H9 (cell line): ENCODE data around the gene PCYT1A. TPM values are rescaled to one million over a fixed set of nuclear protein-coding genes. Genes with fewer than 3 reads are reported as not detected.

ENCODE experiments used
- DNase-seq: peaks from one replicate; pipeline ENCODE4 v3.0.0-alpha.2; 2017
- H2AFZ ChIP-seq: one replicate; pipeline ENCODE4 v1.6.1; 2013; ENCODE audit warnings: mild to moderate bottlenecking, low read length, control low read depth, moderate library complexity
- H2AK5ac ChIP-seq: 2 replicates; pipeline ENCODE4 v1.6.1; 2013; ENCODE audit warnings: low read length, control low read depth, mixed read lengths; ENCODE audit not compliant: insufficient read length
- H2BK120ac ChIP-seq: one replicate; pipeline ENCODE4 v1.6.1; 2013; ENCODE audit warnings: low read depth, mild to moderate bottlenecking, low read length, control low read depth, inconsistent platforms; ENCODE audit not compliant: poor library complexity, severe bottlenecking
- H2BK12ac ChIP-seq: 2 replicates; pipeline ENCODE4 v1.6.1; 2013; ENCODE audit warnings: low read length, control low read depth, mixed read lengths, low read depth; ENCODE audit not compliant: insufficient read length
- H2BK15ac ChIP-seq: 2 replicates; pipeline ENCODE4 v1.6.1; 2013; ENCODE audit warnings: low read depth, low read length, control low read depth
- H2BK20ac ChIP-seq: one replicate; pipeline ENCODE4 v1.6.1; 2013; ENCODE audit warnings: low read depth, mild to moderate bottlenecking, low read length, control low read depth, inconsistent platforms; ENCODE audit not compliant: poor library complexity, severe bottlenecking
- H2BK5ac ChIP-seq: 2 replicates; pipeline ENCODE4 v1.6.1; 2013; ENCODE audit warnings: low read length, control low read depth, mixed read lengths; ENCODE audit not compliant: insufficient read length
- H3K14ac ChIP-seq: 2 replicates; pipeline ENCODE4 v1.6.1; 2013; ENCODE audit warnings: low read length, control low read depth; ENCODE audit not compliant: insufficient read depth
- H3K18ac ChIP-seq: 2 replicates; pipeline ENCODE4 v1.6.1; 2013; ENCODE audit warnings: low read depth, mild to moderate bottlenecking, mixed read lengths, low read length, control low read depth; ENCODE audit not compliant: insufficient read length
- H3K23ac ChIP-seq: 2 replicates; pipeline ENCODE4 v1.6.1; 2013; ENCODE audit warnings: low read length, control low read depth, mixed read lengths, low read depth; ENCODE audit not compliant: insufficient read length
- H3K23me2 ChIP-seq: 2 replicates; pipeline ENCODE4 v1.6.1; 2013; ENCODE audit warnings: low read depth, mild to moderate bottlenecking, mixed read lengths, low read length, control low read depth; ENCODE audit not compliant: insufficient read length, poor library complexity, severe bottlenecking
- H3K27ac ChIP-seq: 2 replicates; pipeline ENCODE4 v1.5.1; 2013; ENCODE audit warnings: low read length, control low read depth, mixed read lengths, low read depth; ENCODE audit not compliant: insufficient read length
- H3K27me3 ChIP-seq: 2 replicates; pipeline ENCODE4 v1.6.1; 2013; ENCODE audit warnings: low read length, control low read depth, inconsistent platforms; ENCODE audit not compliant: insufficient read depth
- H3K4ac ChIP-seq: 2 replicates; pipeline ENCODE4 v1.6.1; 2013; ENCODE audit warnings: low read depth, mild to moderate bottlenecking, control low read depth, inconsistent platforms, low read length, moderate library complexity
- H3K4me1 ChIP-seq: 2 replicates; pipeline ENCODE4 v1.6.1; 2013; ENCODE audit warnings: low read length, control low read depth, inconsistent platforms; ENCODE audit not compliant: insufficient read depth
- H3K4me2 ChIP-seq: 2 replicates; pipeline ENCODE4 v1.6.1; 2013; ENCODE audit warnings: low read length, control low read depth, mixed read lengths; ENCODE audit not compliant: insufficient read length, insufficient read depth
- H3K56ac ChIP-seq: 2 replicates; pipeline ENCODE4 v1.6.1; 2013; ENCODE audit warnings: low read depth, mild to moderate bottlenecking, mixed read lengths, low read length, control low read depth; ENCODE audit not compliant: insufficient read length
- H3K79me1 ChIP-seq: 2 replicates; pipeline ENCODE4 v1.6.1; 2013; ENCODE audit warnings: low read depth, mild to moderate bottlenecking, moderate library complexity, low read length, control low read depth, inconsistent platforms; ENCODE audit not compliant: insufficient read depth, poor library complexity, severe bottlenecking
- H3K79me2 ChIP-seq: 2 replicates; pipeline ENCODE4 v1.6.1; 2013; ENCODE audit warnings: low read length, control low read depth, inconsistent platforms; ENCODE audit not compliant: insufficient read depth
- H3K9ac ChIP-seq: 2 replicates; pipeline ENCODE4 v1.6.1; 2013; ENCODE audit warnings: low read length, control low read depth, mixed read lengths; ENCODE audit not compliant: insufficient read length; ENCODE audit errors: extremely low read depth
- H3K9me3 ChIP-seq: one replicate; pipeline ENCODE4 v1.6.1; 2013; ENCODE audit warnings: low read depth, low read length, inconsistent platforms; ENCODE audit not compliant: control insufficient read depth
- H3T11ph ChIP-seq: one replicate; pipeline ENCODE4 v1.6.1; 2013; ENCODE audit warnings: mild to moderate bottlenecking, low read length, control low read depth, inconsistent platforms
- H4K20me1 ChIP-seq: one replicate; pipeline ENCODE4 v1.6.1; 2013; ENCODE audit not compliant: control insufficient read depth, insufficient read length, insufficient read depth
- H4K5ac ChIP-seq: 2 replicates; pipeline ENCODE4 v1.6.1; 2013; ENCODE audit warnings: low read depth, mild to moderate bottlenecking, mixed read lengths, low read length, control low read depth; ENCODE audit not compliant: insufficient read length
- H4K8ac ChIP-seq: replicated peaks from 2 replicates; pipeline ENCODE4 v1.6.1; 2013; ENCODE audit warnings: low read length, control low read depth, mixed read lengths, low read depth; ENCODE audit not compliant: insufficient read length
- H4K91ac ChIP-seq: 2 replicates; pipeline ENCODE4 v1.6.1; 2013; ENCODE audit warnings: low read depth, mild to moderate bottlenecking, moderate library complexity, mixed read lengths, low read length, control low read depth; ENCODE audit not compliant: insufficient read length
- H3K27ac Mint-ChIP-seq, 3 experiments: 2 replicates in 2 of 3; 3 replicates in 1 of 3; pipeline ENCODE4 v1.8.0; 2020 to 2021; ENCODE audit warnings: mixed read lengths in 3 of 3, mild to moderate bottlenecking in 1 of 3, moderate library complexity in 1 of 3
- H3K27me3 Mint-ChIP-seq: 2 replicates; pipeline ENCODE4 v1.8.0; 2021; ENCODE audit warnings: low read depth, mild to moderate bottlenecking, moderate library complexity, mixed read lengths
- H3K36me3 Mint-ChIP-seq, 3 experiments: 2 replicates in 2 of 3; 3 replicates in 1 of 3; pipeline ENCODE4 v1.8.0; 2020 to 2021; ENCODE audit warnings: low read depth in 3 of 3, mixed read lengths in 3 of 3; ENCODE audit not compliant: insufficient read depth in 1 of 3
- H3K4me1 Mint-ChIP-seq, 2 experiments: 2 replicates each; pipeline ENCODE4 v1.8.0; 2020; ENCODE audit warnings: mixed read lengths in 2 of 2
- H3K4me3 Mint-ChIP-seq, 2 experiments: 2 replicates in 1 of 2; 3 replicates in 1 of 2; pipeline ENCODE4 v1.8.0; 2020 to 2021; ENCODE audit warnings: mild to moderate bottlenecking in 2 of 2, mixed read lengths in 2 of 2, moderate library complexity in 1 of 2
- H3K9me3 Mint-ChIP-seq, 2 experiments: 2 replicates in 1 of 2; 3 replicates in 1 of 2; pipeline ENCODE4 v1.8.0; 2020; ENCODE audit warnings: mild to moderate bottlenecking in 2 of 2, mixed read lengths in 2 of 2, moderate library complexity in 1 of 2
- CTCF ChIP-seq: fragments of 200-600 bp; sonication (generic); conservative IDR thresholded peaks from 3 replicates; pipeline ENCODE4 v1.8.0; 2021; ENCODE audit warnings: antibody characterized with exemption, mild to moderate bottlenecking
- WGBS: extraction: QIAGEN DNeasy Blood & Tissue Kit; methylation state at CpG from one replicate; pipeline ENCODE4 v1.1.7; 2013; ENCODE audit warnings: missing lambda C conversion rate, low lambda C conversion rate, mixed read lengths; ENCODE audit not compliant: insufficient read length; ENCODE audit errors: extremely low coverage; 5-methylcytosine and 5-hydroxymethylcytosine counted together
- total RNA-seq: library from RNA; stranded (reverse); gene quantifications from 2 replicates; pipeline ENCODE4 v1.2.1, GENCODE V29; 2021

The PCYT1A gene
- total RNA-seq, 1 experiment from 2014 or later, result 31.6 TPM

- no peak overlapping the region for H3K4me3 Mint-ChIP-seq
- Histone ChIP-seq H4K91ac (no peak overlapping the region), H4K5ac (no peak overlapping the region), H3K27ac (no peak overlapping the region), H3K23ac (no peak overlapping the region), H2BK15ac (no peak overlapping the region), H3K14ac (no peak overlapping the region), H3K4me1 (no peaks in the 10 kb centered on the region), H4K8ac (no peak overlapping the region), H2BK5ac (no peak overlapping the region), H3K18ac (no peak overlapping the region), H3K23me2 (peaks cover 5% of the 10 kb centered on the region), H2BK12ac (no peak overlapping the region), H2AFZ (no peak overlapping the region), H2AK5ac (no peak overlapping the region), H3K79me2 (no peaks in the 10 kb centered on the region), H4K20me1 (peaks cover 2% of the 10 kb centered on the region), H3K9me3 (no peaks in the 10 kb centered on the region), H3K4ac (no peak overlapping the region), H3T11ph (no peak overlapping the region), H3K79me1 (no peaks in the 10 kb centered on the region), H3K27me3 (no peaks in the 10 kb centered on the region), H2BK120ac (no peak overlapping the region), H3K56ac (no peak overlapping the region), H3K9ac (no peak overlapping the region), H3K4me2 (no peak overlapping the region), H2BK20ac (no peak overlapping the region)
- H3K27ac Mint-ChIP-seq, result no peak overlapping the region
- no peaks in the 10 kb centered on the region; the same call in 1 of the 2 replicates for H3K27me3 Mint-ChIP-seq
- no peak for TF ChIP-seq CTCF
- H3K4me1 Mint-ChIP-seq, result no peaks in the 10 kb centered on the region; a peak in 1 of 4 replicates
- peaks cover 3 to 18% (median 5%) of the 10 kb centered on the region in 3 experiments; a peak in 4 of 7 replicates for H3K36me3 Mint-ChIP-seq
- DNase-seq, result no peak
- no peaks in the 10 kb centered on the region for H3K9me3 Mint-ChIP-seq
- no CpG with 5 or more reads among the region's 8 CpGs for WGBS
These were observed 54.7 kb downstream of the PCYT1A start for GRCh38 chr3:196232882-196233251.
